HG03565 (cell line): Measurements from ENCODE around the gene PIGB.
A peak's percentile ranks its signal among the peaks of the same experiment; 100 is the strongest.
"Not testable (repeated sequence)": the region's sequence is repeated elsewhere in the genome, so short reads cannot be mapped to it uniquely, and the experiment has no call there.

Experiments used
- ATAC-seq: cut with Tn5 transposase; IDR thresholded peaks from one replicate; pipeline ENCODE4 v1.9.1; 2021; ENCODE audit warnings: mild to moderate bottlenecking, moderate library complexity; ENCODE audit not compliant: unreplicated experiment

Gene PIGB

GRCh38 chr15:55318588-55319494 is at the start of gene PIGB, which contains the start of gene PIGBOS1:
TSS of gene PIGB (plus strand) at chr15:55319222. CDS start at chr15:55319251, 29 bp downstream.
TSS of gene PIGBOS1 (minus strand) at chr15:55319123. CDS start at chr15:55317792, 1,331 bp downstream.
- peak; percentile 71 for ATAC-seq

- no peak for ATAC-seq
Observed at GRCh38 chr15:55270291-55270690, 48.7 kb upstream of the PIGB start.

GRCh38 chr15:55276324-55276723 is 42.7 kb upstream of the PIGB start:
- no peak for ATAC-seq

- peak; percentile 58 for ATAC-seq
Observed at GRCh38 chr15:55277116-55277564, 41.9 kb upstream of the PIGB start.

- ATAC-seq = no peak
Observed at GRCh38 chr15:55277715-55278114, 41.3 kb upstream of the PIGB start.

GRCh38 chr15:55279100-55279745 is 39.8 kb upstream of the PIGB start:
- no peak for ATAC-seq

GRCh38 chr15:55279746-55280351 is 39.2 kb upstream of the PIGB start:
- ATAC-seq = peak; percentile 66

GRCh38 chr15:55280589-55280988 is 38.4 kb upstream of the PIGB start:
- not testable (repeated sequence) for ATAC-seq

GRCh38 chr15:55281517-55282228 is 37.3 kb upstream of the PIGB start:
- no peak for ATAC-seq

- no peak for ATAC-seq
Observed at GRCh38 chr15:55282284-55282833, 36.7 kb upstream of the PIGB start.

- no peak for ATAC-seq
Observed at GRCh38 chr15:55283379-55284147, 35.5 kb upstream of the PIGB start.

- ATAC-seq = no peak
Observed at GRCh38 chr15:55284426-55284825, 34.6 kb upstream of the PIGB start.

GRCh38 chr15:55286442-55287189 is 32.4 kb upstream of the PIGB start:
- ATAC-seq = not testable (repeated sequence)

- ATAC-seq = no peak
Observed at GRCh38 chr15:55288006-55288717, 30.9 kb upstream of the PIGB start.

GRCh38 chr15:55289011-55289745 is 29.8 kb upstream of the PIGB start:
- peak; percentile 21 for ATAC-seq

- ATAC-seq = peak; percentile 47
Observed at GRCh38 chr15:55289746-55290527, 29.1 kb upstream of the PIGB start, which contains the start of gene RAB27A. TSS of gene RAB27A (minus strand) at chr15:55289813. CDS start at chr15:55234934, 54,879 bp downstream.
